GM19452 (cell line): ENCODE results near the gene FANCC.
"Not testable (repeated sequence)": the region's sequence is repeated elsewhere in the genome, so short reads cannot be mapped to it uniquely, and the experiment has no call there.

Source experiments
- ATAC-seq: cut with Tn5 transposase; IDR thresholded peaks from one replicate; pipeline ENCODE4 v1.9.1; 2021; ENCODE audit not compliant: unreplicated experiment

FANCC gene

DNA sequence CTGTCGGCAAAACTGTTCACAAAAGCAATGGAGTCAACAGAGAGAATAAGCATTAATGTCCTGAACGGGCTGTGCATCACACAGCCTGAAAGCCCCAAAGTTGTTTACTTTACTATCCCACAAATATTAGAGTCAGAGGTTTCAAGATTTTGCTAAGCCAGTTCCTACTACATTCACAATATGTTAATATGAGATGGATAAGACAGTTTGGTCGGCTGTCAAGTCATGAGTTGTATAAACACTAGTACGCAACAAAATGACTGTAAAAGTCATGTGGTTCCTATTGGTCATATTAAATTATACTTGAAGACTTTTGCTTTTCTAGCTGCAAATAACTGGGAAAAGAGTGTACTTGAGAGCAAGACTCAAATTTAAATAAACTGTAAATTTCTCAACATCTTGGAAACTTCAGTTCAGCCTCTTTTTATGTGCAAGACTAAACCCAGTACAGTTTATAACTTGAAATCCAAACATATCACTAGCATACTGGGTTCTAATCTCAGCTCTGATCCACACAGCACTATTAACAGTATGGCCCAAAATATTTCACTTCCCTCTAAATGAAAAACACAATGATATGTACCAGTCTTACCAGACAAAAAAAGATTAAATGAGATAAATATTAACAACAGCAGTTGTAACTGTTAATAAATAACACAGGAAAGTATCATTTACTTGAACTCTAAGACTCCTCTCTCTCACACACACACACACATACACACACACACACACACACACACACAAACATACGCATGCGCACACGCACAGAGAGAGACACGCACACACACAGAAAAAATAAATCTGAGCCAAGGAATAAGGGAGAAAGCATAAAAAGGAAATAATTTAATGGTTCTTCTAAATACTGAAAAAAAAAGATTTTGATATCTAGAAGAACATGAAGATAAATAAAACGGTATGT lies 33.1 kb downstream of the FANCC start:
- no peak for ATAC-seq

DNA sequence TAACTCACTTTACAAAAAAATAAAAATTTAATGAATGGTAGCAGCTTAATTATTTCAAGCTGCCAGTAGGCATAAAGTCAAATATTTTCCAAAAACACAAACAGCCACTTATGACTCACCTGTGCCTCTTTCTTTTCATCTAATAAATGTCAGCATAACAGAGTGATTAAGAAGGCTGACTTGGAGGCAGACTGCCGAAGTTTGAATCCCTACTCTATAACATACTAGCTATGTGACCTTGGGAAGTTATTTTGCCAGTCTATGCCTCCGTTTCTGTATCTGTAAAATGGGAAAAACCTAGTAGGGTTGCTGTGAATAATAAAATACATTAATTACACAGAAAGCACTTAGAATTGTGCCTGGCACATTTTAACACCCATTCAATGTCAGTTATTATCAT lies 33.8 kb downstream of the FANCC start:
- ATAC-seq = no peak

DNA sequence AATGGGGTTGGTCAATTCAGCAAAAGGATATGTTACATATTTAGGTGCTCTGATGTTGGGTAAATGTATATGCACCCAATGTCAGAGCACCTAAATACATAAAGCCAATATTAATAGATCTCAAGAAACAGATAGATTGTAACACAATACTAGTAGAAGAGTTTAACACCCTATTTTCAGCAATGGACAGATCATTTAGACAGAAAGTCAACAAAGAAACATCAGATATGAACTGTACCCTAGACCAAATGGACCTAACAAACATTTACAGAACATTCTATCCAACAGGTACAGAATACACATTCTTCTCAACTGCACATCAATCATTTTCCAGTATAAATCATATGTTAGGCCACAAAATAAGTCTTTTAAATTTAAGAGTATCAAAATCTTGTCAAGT lies 35.2 kb downstream of the FANCC start:
- ATAC-seq = no peak

- no peak for ATAC-seq
These were observed 36.8 kb downstream of the FANCC start for GRCh38 chr9:95280745-95281144.

DNA sequence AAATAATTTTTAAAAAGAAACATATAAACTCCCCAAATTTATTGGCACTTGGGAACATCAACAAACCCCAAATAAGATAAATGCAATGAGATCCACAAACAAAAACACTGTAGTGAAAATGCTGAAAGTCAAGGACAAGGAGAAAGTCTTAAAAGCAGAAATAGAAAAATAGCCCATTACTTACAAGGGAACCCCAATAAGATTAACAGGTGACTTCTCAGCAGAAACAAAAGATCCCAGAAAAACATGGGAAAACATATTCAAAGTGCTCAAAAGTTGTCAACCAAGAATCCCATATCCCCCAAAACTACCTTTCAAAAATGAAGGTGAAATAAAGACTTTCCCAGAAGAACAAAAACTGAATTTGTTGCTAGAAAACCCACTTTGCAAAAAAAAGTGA lies 40.0 kb downstream of the FANCC start:
- no peak for ATAC-seq

DNA sequence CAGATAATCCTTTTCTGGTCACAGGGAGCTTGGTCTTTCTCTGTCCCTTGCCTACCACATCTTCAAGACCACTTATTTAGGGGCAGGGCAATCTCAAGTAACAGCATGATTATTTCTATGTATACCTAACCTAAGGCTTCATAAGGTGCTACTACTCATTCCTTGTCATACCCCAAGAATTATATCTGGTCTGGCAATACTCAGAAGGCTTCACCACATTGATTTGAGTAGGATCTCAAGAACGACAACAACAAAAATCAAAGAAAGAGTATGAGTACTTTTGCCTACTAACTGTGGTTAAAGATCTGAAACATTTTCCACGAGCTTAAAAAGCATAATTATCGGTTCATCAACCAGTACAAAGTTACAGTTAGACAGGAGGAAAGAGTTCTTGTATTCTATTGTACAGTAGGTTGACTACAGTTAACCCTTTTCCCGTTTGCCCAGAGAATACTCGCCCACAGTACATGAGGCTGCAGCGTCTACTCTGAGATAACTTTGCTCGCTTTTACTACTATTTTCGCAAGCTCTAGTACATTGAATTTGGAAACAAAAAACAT lies 41.0 kb downstream of the FANCC start:
- no peak for ATAC-seq

GRCh38 chr9:95274160-95274559 lies 43.3 kb downstream of the FANCC start:
- not testable (repeated sequence) for ATAC-seq

DNA sequence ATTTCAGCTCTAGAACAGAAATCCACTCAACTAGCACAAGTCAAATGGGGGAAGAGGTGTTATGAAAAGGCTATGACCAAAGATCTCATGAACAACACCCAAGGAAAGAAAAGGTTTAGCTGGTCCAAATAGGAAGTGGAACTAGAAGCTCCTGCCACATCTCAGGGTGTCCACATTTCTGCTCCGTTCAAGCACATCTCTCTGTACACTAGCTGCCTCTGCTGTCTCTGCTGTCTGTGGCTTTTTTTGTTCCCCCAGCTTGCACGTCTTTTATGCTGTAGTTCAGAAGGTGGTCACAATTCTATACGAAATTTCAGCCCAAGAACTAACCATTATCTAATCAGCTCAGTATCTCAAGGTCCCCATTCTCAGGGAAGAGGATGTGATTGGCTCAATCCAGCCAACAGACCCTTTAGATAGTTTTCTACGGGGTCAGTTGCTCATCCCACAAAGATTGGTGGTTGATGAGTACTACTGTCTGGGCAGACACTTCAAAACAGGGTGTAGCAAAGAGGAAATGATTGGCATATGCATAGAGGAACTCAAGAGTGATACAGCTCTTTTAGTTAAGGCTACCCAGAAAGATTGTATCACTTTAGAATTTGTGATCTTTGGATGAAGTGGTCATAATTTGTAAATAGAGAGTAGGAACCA lies 44.0 kb downstream of the FANCC start:
- ATAC-seq = peak; percentile 64

GRCh38 chr9:95272830-95273229 lies 44.7 kb downstream of the FANCC start:
- no peak for ATAC-seq

GRCh38 chr9:95270790-95271189 lies 46.7 kb downstream of the FANCC start:
- no peak for ATAC-seq

GRCh38 chr9:95269803-95270773 lies 47.4 kb downstream of the FANCC start:
- ATAC-seq = not testable (repeated sequence)

GRCh38 chr9:95268681-95269080 lies 48.8 kb downstream of the FANCC start:
- ATAC-seq = no peak

- peak; percentile 73 for ATAC-seq
These were observed 50.9 kb downstream of the FANCC start for GRCh38 chr9:95266649-95267048.

GRCh38 chr9:95265960-95266359 lies 51.5 kb downstream of the FANCC start:
- no peak for ATAC-seq

DNA sequence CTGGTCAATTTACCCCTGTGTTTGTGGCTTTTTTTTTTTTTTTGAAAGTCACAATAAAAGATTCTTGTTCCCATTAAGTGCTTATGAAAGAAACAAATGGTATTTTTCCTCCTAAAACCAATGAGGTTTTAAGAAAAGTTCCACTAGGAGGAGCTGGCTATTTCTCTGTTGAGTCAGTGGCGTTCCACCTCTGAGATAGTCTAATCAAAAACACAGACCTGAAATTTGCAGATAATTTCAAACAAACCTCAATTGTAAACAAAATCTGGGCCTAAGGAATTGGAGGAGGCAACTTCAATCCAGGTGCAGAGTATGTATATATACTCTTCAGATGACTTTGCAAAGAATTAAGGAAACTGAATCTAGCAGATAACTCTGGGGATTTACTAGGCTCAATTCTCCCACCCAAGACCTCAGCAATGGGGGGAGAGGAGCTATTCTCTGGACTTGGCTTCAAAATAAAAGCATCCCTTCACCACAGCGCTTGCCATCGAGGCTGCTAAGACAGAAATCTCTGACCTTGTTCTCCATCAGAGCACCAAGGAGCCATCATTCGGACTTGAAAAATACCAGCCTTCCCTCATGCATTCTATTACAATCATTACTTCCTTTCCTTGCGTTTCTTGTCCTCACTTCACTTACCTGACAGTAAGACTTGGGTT lies 52.4 kb downstream of the FANCC start:
- no peak for ATAC-seq

DNA sequence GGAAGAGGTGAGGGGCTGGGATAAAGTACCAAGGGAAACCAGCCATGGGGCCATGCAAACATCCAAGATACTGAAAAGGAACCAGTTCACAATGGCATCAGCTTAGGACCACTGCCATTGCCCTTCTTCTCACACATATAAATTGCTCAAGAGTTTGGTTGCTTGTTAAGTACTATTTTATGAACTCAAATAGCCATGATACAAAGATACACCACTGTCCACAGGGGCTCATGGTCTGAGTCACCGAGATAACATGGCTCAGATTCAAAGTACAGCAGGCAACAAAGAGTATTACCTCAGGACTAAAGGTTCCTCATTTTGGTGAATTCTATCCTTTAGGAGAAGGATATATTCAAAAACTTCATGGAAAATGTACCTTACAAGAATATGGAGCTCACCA lies 55.6 kb downstream of the FANCC start:
- no peak for ATAC-seq

GRCh38 chr9:95250462-95251221 lies 66.9 kb downstream of the FANCC start:
- no peak for ATAC-seq

GRCh38 chr9:95249986-95250385 lies 67.5 kb downstream of the FANCC start:
- no peak for ATAC-seq

- no peak for ATAC-seq
These were observed 71.0 kb downstream of the FANCC start for GRCh38 chr9:95246547-95246946.

GRCh38 chr9:95242613-95243012 lies 74.9 kb downstream of the FANCC start:
- no peak for ATAC-seq
